NB4 (cell line): ENCODE results near the gene COL24A1.

Experiments used
- DNase-seq: peaks from one replicate; pipeline ENCODE4 v3.0.0; 2010; ENCODE audit warnings: low read depth
- H3K4me3 ChIP-seq: one replicate; pipeline ENCODE4 v1.5.1; 2011; ENCODE audit warnings: mild to moderate bottlenecking, low read depth, low read length, moderate library complexity
- CTCF ChIP-seq: IDR thresholded peaks from one replicate; pipeline ENCODE4 v1.5.1; 2012; ENCODE audit warnings: low read depth, low read length
- MAX ChIP-seq: IDR thresholded peaks from 2 replicates; pipeline ENCODE4 v1.6.1; 2011; ENCODE audit warnings: low read depth, low read length
- MYC ChIP-seq: IDR thresholded peaks from 2 replicates; pipeline ENCODE4 v1.6.1; 2011; ENCODE audit warnings: low read depth, low read length
- POLR2A ChIP-seq: IDR thresholded peaks from 2 replicates; pipeline ENCODE4 v1.6.1; 2011; ENCODE audit warnings: mild to moderate bottlenecking; ENCODE audit not compliant: insufficient read length; ENCODE audit errors: extremely low read depth

COL24A1 gene

GRCh38 chr1:85952460-85952859 lies 204.1 kb downstream of the COL24A1 start:
- no peak for DNase-seq
- H3K4me3 ChIP-seq: no peak overlapping the region
- TF ChIP-seq POLR2A (no peak), MYC (no peak), CTCF (no peak)

- no peak overlapping the region for H3K4me3 ChIP-seq
- TF ChIP-seq POLR2A: no peak
- no peak for TF ChIP-seq MAX
- TF ChIP-seq CTCF: no peak
- no peak for TF ChIP-seq MYC
- no peak for DNase-seq
These were observed 209.4 kb downstream of the COL24A1 start for GRCh38 chr1:85947186-85947585.

GRCh38 chr1:85943945-85944344 lies 212.6 kb downstream of the COL24A1 start:
- H3K4me3 ChIP-seq: no peak overlapping the region
- no peak for DNase-seq
- TF ChIP-seq MYC (no peak), CTCF (no peak), POLR2A (no peak), MAX (no peak)

GRCh38 chr1:85943526-85943925 lies 213.0 kb downstream of the COL24A1 start:
- TF ChIP-seq MYC (no peak), POLR2A (no peak), MAX (no peak), CTCF (no peak)
- DNase-seq: no peak

GRCh38 chr1:85940656-85941306 lies 215.8 kb downstream of the COL24A1 start:
- no peak for DNase-seq
- TF ChIP-seq MYC (no peak), CTCF (no peak), MAX (no peak), POLR2A (no peak)
- H3K4me3 ChIP-seq: no peak overlapping the region

More at GRCh38 chr1:85943526-85943925, 213.0 kb downstream of the COL24A1 start:
- H3K4me3 ChIP-seq: no peak overlapping the region

GRCh38 chr1:85938829-85939228 lies 217.7 kb downstream of the COL24A1 start:
- no peak for DNase-seq
- TF ChIP-seq CTCF (no peak), MYC (no peak), MAX (no peak), POLR2A (no peak)
- no peak overlapping the region for H3K4me3 ChIP-seq
